Muscle of leg (tissue), 11 donors: ENCODE measurements around the gene GMDS. TPM values are rescaled to one million over a fixed set of nuclear protein-coding genes. Genes with fewer than 3 reads are reported as not detected.
A peak's percentile ranks its signal among the peaks of the same experiment; 100 is the strongest.

ENCODE experiments used
- DNase-seq: peaks from one replicate; pipeline ENCODE4 v3.0.0; 2013
- H3K27ac ChIP-seq: one replicate; pipeline ENCODE4 v1.5.1; 2013; ENCODE audit warnings: mild to moderate bottlenecking, low read length, control low read depth
- H3K27me3 ChIP-seq: one replicate; pipeline ENCODE4 v1.6.1; 2013; ENCODE audit warnings: low read length; ENCODE audit not compliant: control insufficient read depth, insufficient read depth
- H3K36me3 ChIP-seq: one replicate; pipeline ENCODE4 v1.6.1; 2013; ENCODE audit warnings: low read length; ENCODE audit not compliant: control insufficient read depth, insufficient read depth
- H3K4me1 ChIP-seq: one replicate; pipeline ENCODE4 v1.6.1; 2013; ENCODE audit warnings: low read length; ENCODE audit not compliant: control insufficient read depth, insufficient read depth
- H3K4me3 ChIP-seq: one replicate; pipeline ENCODE4 v1.5.1; 2013; ENCODE audit warnings: low read length, control low read depth
- H3K9me3 ChIP-seq: replicated peaks from 2 replicates; pipeline ENCODE4 v1.6.1; 2013; ENCODE audit warnings: low read depth, low read length; ENCODE audit not compliant: control insufficient read depth
- WGBS: methylation state at CpG from one replicate; pipeline ENCODE4 v1.1.5; 2013; ENCODE audit warnings: missing lambda C conversion rate; ENCODE audit not compliant: insufficient coverage; 5-methylcytosine and 5-hydroxymethylcytosine counted together
- polyA plus RNA-seq, 8 donors: library from polyadenylated mRNA; unstranded; fragments of 120-200 nt; gene quantifications; one replicate each; pipeline versions ENCODE4 v1.2.1 to v1.2.3, GENCODE V29; 2013; ENCODE audit warnings: inconsistent platforms in 1 of 8, low replicate concordance in 1 of 8; ENCODE audit not compliant: insufficient read length in 8 of 8, insufficient read depth in 1 of 8
- total RNA-seq: library from RNA; stranded (reverse); fragments of 120-200 nt; gene quantifications from one replicate; pipeline ENCODE4 v1.2.4, GENCODE V29; 2013

The GMDS gene
- total and polyA plus RNA-seq, 9 donors: 3.9 to 17.0 (median 11.9) TPM

GRCh38 chr6:1988843-1989242 lies 256.6 kb downstream of the GMDS start:
- WGBS: 88% methylated on average over 3 of the region's 3 CpGs
- no peaks in the 10 kb centered on the region for H3K36me3 ChIP-seq
- H3K4me1 ChIP-seq: peaks cover 8% of the 10 kb centered on the region
- DNase-seq: no peak
- H3K27me3 ChIP-seq: no peaks in the 10 kb centered on the region
- H3K9me3 ChIP-seq: no peaks in the 10 kb centered on the region
- H3K4me3 ChIP-seq: no peak overlapping the region
- no peak overlapping the region for H3K27ac ChIP-seq

GRCh38 chr6:1987640-1988039 lies 257.8 kb downstream of the GMDS start:
- Histone ChIP-seq H3K9me3 (peaks cover 2% of the 10 kb centered on the region), H3K36me3 (no peaks in the 10 kb centered on the region), H3K4me1 (peaks cover 5% of the 10 kb centered on the region), H3K4me3 (no peak overlapping the region), H3K27ac (no peak overlapping the region), H3K27me3 (no peaks in the 10 kb centered on the region)
- WGBS: no CpG with 5 or more reads among the region's 2 CpGs
- no peak for DNase-seq

GRCh38 chr6:1986454-1987243 lies 258.8 kb downstream of the GMDS start:
- no CpG with 5 or more reads among the region's 1 CpG for WGBS
- Histone ChIP-seq H3K9me3 (peaks cover 2% of the 10 kb centered on the region), H3K4me3 (no peak overlapping the region), H3K4me1 (no peaks in the 10 kb centered on the region), H3K27me3 (no peaks in the 10 kb centered on the region), H3K36me3 (no peaks in the 10 kb centered on the region), H3K27ac (no peak overlapping the region)
- no peak for DNase-seq

- Histone ChIP-seq H3K4me3 (no peak overlapping the region), H3K4me1 (no peaks in the 10 kb centered on the region), H3K36me3 (no peaks in the 10 kb centered on the region), H3K9me3 (peaks cover 7% of the 10 kb centered on the region), H3K27ac (no peak overlapping the region), H3K27me3 (no peaks in the 10 kb centered on the region)
- no CpG with 5 or more reads among the region's 3 CpGs for WGBS
- DNase-seq: no peak
Observed at GRCh38 chr6:1984346-1984994, 260.9 kb downstream of the GMDS start.

- H3K27ac ChIP-seq: no peak overlapping the region
- H3K27me3 ChIP-seq: no peaks in the 10 kb centered on the region
- H3K4me3 ChIP-seq: no peak overlapping the region
- no peaks in the 10 kb centered on the region for H3K36me3 ChIP-seq
- H3K9me3 ChIP-seq: peaks cover 7% of the 10 kb centered on the region
- DNase-seq: no peak
- H3K4me1 ChIP-seq: no peaks in the 10 kb centered on the region
- no CpG with 5 or more reads among the region's 1 CpG for WGBS
Observed at GRCh38 chr6:1983850-1984249, 261.6 kb downstream of the GMDS start.

- no peak overlapping the region for H3K4me3 ChIP-seq
- no peak for DNase-seq
- no peaks in the 10 kb centered on the region for H3K9me3 ChIP-seq
- no peak overlapping the region for H3K27ac ChIP-seq
- H3K27me3 ChIP-seq: no peaks in the 10 kb centered on the region
- H3K4me1 ChIP-seq: peaks cover 3% of the 10 kb centered on the region
- WGBS: no CpG with 5 or more reads among the region's 3 CpGs
- H3K36me3 ChIP-seq: no peaks in the 10 kb centered on the region
Observed at GRCh38 chr6:1972962-1973361, 272.4 kb downstream of the GMDS start.

- DNase-seq: no peak
- Histone ChIP-seq H3K4me1 (peaks cover 3% of the 10 kb centered on the region), H3K36me3 (no peaks in the 10 kb centered on the region), H3K27ac (no peak overlapping the region), H3K4me3 (no peak overlapping the region), H3K27me3 (no peaks in the 10 kb centered on the region), H3K9me3 (no peaks in the 10 kb centered on the region)
- WGBS: 33% methylated on average over 2 of the region's 5 CpGs
Observed at GRCh38 chr6:1971612-1972011, 273.8 kb downstream of the GMDS start.

GRCh38 chr6:1970151-1970561 lies 275.2 kb downstream of the GMDS start:
- Histone ChIP-seq H3K27me3 (no peaks in the 10 kb centered on the region), H3K4me3 (no peak overlapping the region), H3K27ac (no peak overlapping the region), H3K36me3 (no peaks in the 10 kb centered on the region), H3K4me1 (peaks cover 3% of the 10 kb centered on the region), H3K9me3 (no peaks in the 10 kb centered on the region)
- WGBS: 78% methylated on average over 7 of the region's 8 CpGs
- no peak for DNase-seq

- no peak for DNase-seq
- no peak overlapping the region for H3K4me3 ChIP-seq
- no peaks in the 10 kb centered on the region for H3K27me3 ChIP-seq
- H3K36me3 ChIP-seq: no peaks in the 10 kb centered on the region
- WGBS: 72% methylated on average over 5 of the region's 5 CpGs
- H3K9me3 ChIP-seq: no peaks in the 10 kb centered on the region
- H3K4me1 ChIP-seq: peaks cover 3% of the 10 kb centered on the region
- no peak overlapping the region for H3K27ac ChIP-seq
Observed at GRCh38 chr6:1966713-1967112, 278.7 kb downstream of the GMDS start.

GRCh38 chr6:1965596-1966224 lies 279.7 kb downstream of the GMDS start:
- no peaks in the 10 kb centered on the region for H3K27me3 ChIP-seq
- H3K27ac ChIP-seq: no peak overlapping the region
- no peaks in the 10 kb centered on the region for H3K9me3 ChIP-seq
- no peak overlapping the region for H3K4me3 ChIP-seq
- no peaks in the 10 kb centered on the region for H3K36me3 ChIP-seq
- WGBS: 58% methylated on average over 3 of the region's 6 CpGs
- H3K4me1 ChIP-seq: peaks cover 3% of the 10 kb centered on the region
- peak; percentile 33 for DNase-seq
